K562 (cell line): Measurements from ENCODE around the gene TMEM245. TPM values are rescaled to one million over a fixed set of nuclear protein-coding genes. Genes with fewer than 3 reads are reported as not detected.
A peak's percentile ranks its signal among the peaks of the same experiment; 100 is the strongest.

ENCODE experiments used
- ATAC-seq: fragments of 200-7000 bp; cut with Tn5 transposase; 3 replicates; pipeline ENCODE4 v1.9.1; 2020; ENCODE audit warnings: moderate library complexity
- BruUV-seq: library from RNA; stranded (reverse); fragments of 400-500 nt; replicated peaks from 2 replicates; lab custom pipeline; 2021; lab: Mats Ljungman, UMichigan
- CTCF ChIA-PET: fragments of 300-600 bp; formaldehyde crosslinking; extraction: SDS; loops from one replicate; lab custom pipeline; 2021; ENCODE audit warnings: low intra/inter-chr PET ratio; lab: Yijun Ruan, JAX
- POLR2A ChIA-PET: fragments of 300-600, 350-650 bp; sonication (Branson Sonifier 250); formaldehyde crosslinking; extraction: SDS; loops from one replicate; lab custom pipeline; 2021; ENCODE audit warnings: antibody characterized with exemption, inconsistent platforms; lab: Yijun Ruan, JAX
- DNase-seq, 4 experiments: peaks; one replicate each; pipeline versions ENCODE4 v3.0.0 to v3.0.0-alpha.2; 2011 to 2018; ENCODE audit warnings: low spot score in 3 of 4, mixed read lengths in 3 of 4; ENCODE audit errors: extremely low read depth in 1 of 4
- FAIRE-seq: peaks from 2 replicates; lab custom pipeline; 2011; peaks lifted over from hg19 to GRCh38; lab: Jason Lieb, UNC
- H2AFZ ChIP-seq: 2 replicates; pipeline ENCODE4 v1.6.0; 2011; ENCODE audit warnings: low read depth, low read length, control low read depth, inconsistent platforms
- H3K27ac ChIP-seq: fragments of 200-600 bp; 3 replicates; pipeline ENCODE4 v1.8.0; 2011; ENCODE audit warnings: low read depth, mild to moderate bottlenecking, control low read depth, inconsistent platforms, low read length, moderate library complexity, mixed read lengths; ENCODE audit errors: extremely low read depth
- H3K27me3 ChIP-seq, 2 experiments: fragments of 300-600 bp in 1 of 2; 2 replicates in 1 of 2; 3 replicates in 1 of 2; pipeline versions ENCODE4 v1.6.0 to v1.8.0; 2011; ENCODE audit warnings: inconsistent platforms in 2 of 2, low read length in 2 of 2, mild to moderate bottlenecking in 1 of 2, mixed read lengths in 1 of 2, moderate library complexity in 1 of 2; ENCODE audit not compliant: control insufficient read depth in 2 of 2, insufficient read depth in 2 of 2
- H3K36me3 ChIP-seq: fragments of 300-600 bp; 3 replicates; pipeline ENCODE4 v1.8.0; 2011; ENCODE audit warnings: mild to moderate bottlenecking, low read length, inconsistent platforms; ENCODE audit not compliant: control insufficient read depth, insufficient read depth
- H3K4me1 ChIP-seq, 2 experiments: fragments of 200-600 bp in 1 of 2; replicated peaks in 1 of 2; 2 replicates in 1 of 2; 3 replicates in 1 of 2; pipeline versions ENCODE4 v1.5.1 to v1.8.0; 2011; ENCODE audit warnings: inconsistent platforms in 2 of 2, low read length in 2 of 2, mild to moderate bottlenecking in 1 of 2, mixed read lengths in 1 of 2, moderate library complexity in 1 of 2; ENCODE audit not compliant: control insufficient read depth in 2 of 2, insufficient read depth in 2 of 2
- H3K4me2 ChIP-seq: 2 replicates; pipeline ENCODE4 v1.6.1; 2011; ENCODE audit warnings: low read length, control low read depth, inconsistent platforms, mixed read lengths; ENCODE audit not compliant: insufficient read depth
- H3K4me3 ChIP-seq: fragments of 200-600 bp; sonication (generic), shearing (Covaris generic); 2 replicates; pipeline ENCODE4 v1.5.1; 2016; ENCODE audit warnings: control low read depth, inconsistent platforms
- H3K79me2 ChIP-seq: fragments of 200-600 bp; 3 replicates; pipeline ENCODE4 v1.8.0; 2011; ENCODE audit warnings: low read length, inconsistent platforms; ENCODE audit not compliant: control insufficient read depth, insufficient read depth
- H3K9ac ChIP-seq, 2 experiments: 2 replicates each; pipeline versions ENCODE4 v1.6.0 to v1.6.1; 2011; ENCODE audit warnings: low read depth in 2 of 2, low read length in 2 of 2, control low read depth in 1 of 2, inconsistent platforms in 1 of 2, mild to moderate bottlenecking in 1 of 2, mixed read lengths in 1 of 2; ENCODE audit not compliant: insufficient read depth in 1 of 2
- H3K9me1 ChIP-seq: one replicate; pipeline ENCODE4 v1.6.0; 2011; ENCODE audit warnings: inconsistent platforms, mild to moderate bottlenecking, low read length, moderate library complexity; ENCODE audit not compliant: control insufficient read depth, insufficient read depth
- H3K9me3 ChIP-seq: replicated peaks from 2 replicates; pipeline ENCODE4 v1.5.1; 2011; ENCODE audit warnings: low read depth, low read length, inconsistent platforms; ENCODE audit not compliant: control insufficient read depth, insufficient read depth
- H4K20me1 ChIP-seq: replicated peaks from 2 replicates; pipeline ENCODE4 v1.6.1; 2011; ENCODE audit warnings: low read length, inconsistent platforms, mixed read lengths; ENCODE audit not compliant: control insufficient read depth, insufficient read depth
- CHAMP1 ChIP-seq: fragments of 450-650 bp; IDR thresholded peaks from 2 replicates; pipeline ENCODE4 v1.6.1; 2016; ENCODE audit warnings: mild to moderate bottlenecking
- MED1 ChIP-seq: sonication (generic); formaldehyde crosslinking; IDR thresholded peaks from 2 replicates; pipeline ENCODE4 v1.8.1; 2023; ENCODE audit warnings: missing genetic modification reagents, borderline replicate concordance
- PHF20 ChIP-seq: fragments of 450-650 bp; IDR thresholded peaks from 2 replicates; pipeline ENCODE4 v1.6.1; 2018; ENCODE audit not compliant: partially characterized antibody
- VEZF1 ChIP-seq: fragments of 200-800 bp; sonication (Bioruptor generic); IDR thresholded peaks from 2 replicates; pipeline ENCODE4 v1.6.1; 2017; ENCODE audit warnings: missing genetic modification characterization, missing compliant biosample characterization
- WGBS: fragments of 100-300 bp; shearing (Covaris generic); methylation state at CpG from one replicate; pipeline ENCODE4 v1.1.6; 2016; ENCODE audit warnings: low coverage, mixed read lengths; ENCODE audit not compliant: insufficient coverage; ENCODE audit errors: missing lambda C conversion rate; 5-methylcytosine and 5-hydroxymethylcytosine counted together
- in situ Hi-C: fragments of 300-500 bp; cut with MboI; formaldehyde crosslinking; loops from 4 replicates; pipeline ENCODE4 v1.15.0; 2018; ENCODE audit warnings: inconsistent platforms, mixed read lengths
- intact Hi-C: fragments of 100-400 bp; cut with micrococcal nuclease; formaldehyde crosslinking; loops from 2 replicates; pipeline ENCODE4 v1.14.2; 2022
- polyA plus RNA-seq, 8 experiments: library from polyadenylated mRNA; depleted of rRNA in 4 of 8; stranded (reverse) in 5 of 8; unstranded in 3 of 8; fragments of >200 nt; fragmentation: Nextera tagmentation in 2 of 8; fragmentation: Illumina TruSeq in 1 of 8; extraction: Ambion mirVana in 2 of 8; extraction: Trizol in 1 of 8; gene quantifications; 2 replicates each; pipeline versions ENCODE4 v1.2.1 to v1.2.3, GENCODE V29; 2011 to 2014; ENCODE audit warnings: inconsistent platforms in 1 of 8, missing spikeins in 1 of 8
- total RNA-seq, 7 experiments: library from RNA; depleted of rRNA in 6 of 7; stranded (reverse); fragments of >200 nt in 6 of 7; fragmentation: Illumina TruSeq in 2 of 7; extraction: Trizol in 2 of 7; gene quantifications; 2 replicates each; pipeline versions ENCODE4 v1.2.1 to v1.2.3, GENCODE V29; 2011 to 2021; ENCODE audit warnings: low replicate concordance in 1 of 7

The TMEM245 gene
- total and polyA plus RNA-seq, 9 of the 15 experiments (the other 6 are each of a cell fraction or from before 2014, with no cell fraction given) = 8.5 to 43.2 (median 24.3) TPM

- no peaks in the 10 kb centered on the region for H3K9me1 ChIP-seq
- H3K4me2 ChIP-seq = peak overlapping the region; percentile 28
- peaks cover 98% of the 10 kb centered on the region for H3K79me2 ChIP-seq
- WGBS = 16% methylated on average over 4 of the region's 4 CpGs
- DNase-seq = no peak
- ChIA-PET POLR2A (interaction anchor here (1.0 to 5.6 kb wide), 3 partner anchors 11 to 21 kb away, joined by 3 to 48 read pairs (median 4); partner anchors contain the start of gene TMEM245), CTCF (no interaction called here)
- TF ChIP-seq PHF20 = no peak
- TF ChIP-seq MED1 (CRISPR knock-in tag) = no peak
- TF ChIP-seq VEZF1 (CRISPR knock-in tag) = peak; percentile 43
- 0 out of 2 replicates have a peak, but pooled peaks have one; percentile 2 for TF ChIP-seq CHAMP1
- no peaks in the 10 kb centered on the region; the same call in 1 of the 2 replicates for H3K9me3 ChIP-seq
- peak overlapping the region; percentile 77 for H3K27ac ChIP-seq
- H2AFZ ChIP-seq = no peak overlapping the region
- intact Hi-C loops (no loop called here), in situ Hi-C loops (no loop called here)
- no peak overlapping the region for H3K4me3 ChIP-seq
- H3K9ac ChIP-seq = peak overlapping the region in 1 of 2 experiments; percentile 32; a peak in 1 of 4 replicates
- no peak for ATAC-seq
- H3K36me3 ChIP-seq = peaks cover 29% of the 10 kb centered on the region
- peaks cover 5% of the 10 kb centered on the region; the same call in 1 of the 2 replicates for H4K20me1 ChIP-seq
- BruUV-seq = no TSS peak
- H3K4me1 ChIP-seq = peaks cover 17 to 38% of the 10 kb centered on the region in 2 experiments
- FAIRE-seq = no peak
- no peaks in the 10 kb centered on the region for H3K27me3 ChIP-seq
These were observed 11.4 kb downstream of the TMEM245 start for GRCh38 chr9:109108318-109108717.
